ENCODE results near the gene KCTD2.

KCTD2 gene

DNA sequence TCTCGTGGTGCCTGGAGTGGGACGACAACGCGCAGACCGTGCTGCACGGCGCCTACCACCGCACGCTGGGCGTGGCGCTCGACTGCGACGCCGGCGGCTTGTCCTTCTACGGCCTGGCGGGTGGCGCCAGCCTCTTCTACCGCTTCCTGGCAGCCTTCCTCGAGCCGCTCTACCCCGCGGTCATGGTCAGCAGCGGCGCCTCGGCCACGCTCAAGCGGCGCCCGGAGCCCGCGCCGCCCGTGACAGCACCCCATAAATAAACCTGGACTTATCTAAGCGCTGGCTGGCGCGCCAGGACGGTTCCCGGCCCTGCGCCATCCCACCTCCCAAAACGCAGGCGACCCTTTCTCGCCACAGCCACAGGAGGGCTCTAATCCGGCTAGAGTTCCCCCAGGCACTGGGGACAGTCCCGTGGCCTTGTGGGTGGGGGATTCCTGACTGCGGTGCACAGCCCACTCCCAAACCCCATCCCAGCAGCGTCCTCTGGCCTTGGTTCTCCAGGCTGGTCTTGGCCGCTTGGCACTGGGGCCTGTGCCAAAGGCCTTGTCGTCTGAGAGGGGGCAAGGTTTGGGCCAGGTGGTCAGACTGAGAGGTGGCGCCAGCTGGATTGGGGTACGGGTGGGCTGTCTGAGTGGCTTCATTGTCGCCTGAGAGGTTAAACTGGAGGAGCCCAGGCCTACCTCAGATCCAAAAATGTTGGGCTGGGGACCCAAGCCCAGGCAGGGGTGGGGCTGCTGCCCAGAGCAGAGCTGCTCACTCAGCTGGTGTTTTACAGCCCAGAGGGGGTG, 30.7 kb downstream of the KCTD2 start:
- peak; percentile 41 for DNase-seq (ENCODE audit: low spot score)

DNA sequence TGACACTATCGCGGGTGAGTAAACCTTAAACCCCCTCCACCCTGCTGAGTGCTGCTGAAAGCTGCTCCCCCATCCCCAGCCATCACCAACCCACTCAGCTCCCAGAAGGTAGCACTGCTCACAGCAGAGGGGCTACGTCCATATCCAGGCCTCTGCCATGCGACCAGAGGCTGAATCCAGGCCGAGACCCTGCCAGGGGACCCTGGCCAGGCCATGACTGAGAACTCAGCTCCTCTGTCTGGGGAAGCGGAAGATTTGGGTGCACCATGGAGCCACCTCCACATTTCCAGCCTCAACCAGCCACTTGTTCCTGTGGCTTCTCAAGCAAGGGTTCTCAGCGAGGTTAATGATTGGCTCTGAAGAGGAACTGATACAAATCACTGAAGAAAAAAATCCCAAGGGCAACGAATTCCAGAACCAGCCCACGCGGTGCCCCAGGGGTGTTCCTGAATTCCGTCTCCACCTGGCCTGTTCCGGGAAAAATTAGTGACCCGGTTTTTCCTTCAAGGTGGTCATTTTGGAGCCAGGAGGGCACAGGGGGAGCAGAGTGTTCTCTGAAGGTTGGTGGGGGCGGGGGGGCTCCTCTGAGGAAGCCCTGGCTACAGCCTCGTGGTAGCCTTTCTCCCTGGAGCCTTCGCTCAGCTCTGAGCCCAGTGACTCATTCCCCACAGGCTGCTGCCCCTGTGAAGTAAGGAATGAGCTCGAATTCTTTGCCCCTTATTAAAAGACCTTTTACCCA, 31.4 kb downstream of the KCTD2 start:
- no peak for DNase-seq (ENCODE audit: low spot score)

DNA sequence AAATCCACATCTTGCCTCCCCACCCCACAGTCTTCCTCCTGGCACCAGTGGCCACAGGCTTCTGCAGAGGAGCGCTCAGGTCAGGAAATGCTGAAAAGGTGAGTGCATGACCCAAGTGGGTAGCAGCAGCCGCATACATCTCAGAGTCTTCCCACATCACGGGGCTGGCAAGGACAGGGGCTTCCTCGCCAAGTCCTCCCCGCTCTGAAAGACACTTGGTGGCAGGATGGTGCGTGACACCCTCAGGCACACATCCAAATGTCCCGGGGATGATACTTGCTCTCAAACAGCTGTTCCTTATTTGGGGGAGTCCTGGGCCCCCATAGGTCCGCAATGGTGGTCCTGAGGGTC, 32.0 kb downstream of the KCTD2 start:
- DNase-seq (ENCODE audit: low spot score) = no peak

DNA sequence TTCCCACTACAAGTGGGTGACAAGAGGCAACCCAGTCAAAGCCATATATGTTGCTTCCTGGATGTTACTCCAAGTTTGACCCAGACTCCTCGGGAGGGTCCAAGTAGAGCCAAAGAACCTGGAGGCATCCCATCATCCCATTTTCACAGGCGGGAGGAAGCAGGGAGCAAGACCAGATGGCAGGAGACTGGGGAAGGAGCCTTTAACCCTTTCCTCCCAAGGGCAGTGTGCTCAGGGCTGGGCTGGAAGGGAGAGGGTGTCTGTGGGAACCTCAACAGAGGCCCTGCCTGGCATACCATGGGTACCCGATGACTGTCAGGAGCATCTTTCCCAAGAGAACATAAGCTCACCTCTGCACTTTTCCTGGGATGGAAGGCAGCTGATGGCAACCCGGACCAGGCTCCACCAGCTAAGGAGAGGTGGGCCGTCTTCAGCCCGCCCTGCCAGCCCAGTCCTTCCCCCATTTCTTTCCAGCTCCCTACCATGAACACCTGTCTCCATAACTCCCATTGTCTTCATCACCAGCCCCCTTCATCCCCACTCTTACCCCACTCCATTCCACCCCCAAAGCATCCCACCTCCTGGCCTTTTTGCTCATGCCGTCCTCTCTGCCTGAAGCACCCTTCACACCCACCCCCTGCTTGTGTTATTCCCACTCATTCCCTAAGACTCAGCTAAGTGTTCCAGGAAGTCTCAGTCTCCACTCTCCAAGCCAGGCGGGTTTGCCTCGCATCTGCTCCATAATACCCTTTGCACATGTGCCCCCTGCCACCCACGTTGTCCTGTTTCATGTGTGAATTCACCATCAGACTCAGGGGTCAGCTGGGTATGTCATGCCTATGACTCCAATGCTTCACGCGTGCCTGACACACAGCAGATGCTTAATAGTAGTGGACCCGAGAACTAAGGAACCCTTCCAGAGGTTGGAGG, 34.9 kb downstream of the KCTD2 start:
- DNase-seq (ENCODE audit: low spot score) = no peak

DNA sequence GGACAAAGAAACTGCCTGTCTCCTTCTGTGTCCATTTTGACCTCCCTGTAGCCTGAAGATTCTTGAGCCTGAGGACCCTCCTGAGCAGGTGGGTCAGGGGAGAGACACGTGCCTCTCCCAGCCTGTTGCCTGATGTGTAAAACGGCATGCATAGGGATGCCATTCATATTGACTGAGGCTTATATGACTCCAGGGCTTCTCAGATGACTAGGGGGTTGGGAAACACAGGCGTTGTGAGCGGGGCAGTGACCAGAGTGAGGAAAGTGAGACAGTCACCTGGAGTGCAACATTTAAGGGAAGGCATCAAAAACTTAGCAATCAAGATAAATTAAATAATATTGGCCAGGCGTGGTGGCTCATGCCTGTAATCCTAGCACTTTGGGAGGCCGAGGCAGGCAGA, 35.7 kb downstream of the KCTD2 start:
- DNase-seq (ENCODE audit: low spot score) = no peak

DNA sequence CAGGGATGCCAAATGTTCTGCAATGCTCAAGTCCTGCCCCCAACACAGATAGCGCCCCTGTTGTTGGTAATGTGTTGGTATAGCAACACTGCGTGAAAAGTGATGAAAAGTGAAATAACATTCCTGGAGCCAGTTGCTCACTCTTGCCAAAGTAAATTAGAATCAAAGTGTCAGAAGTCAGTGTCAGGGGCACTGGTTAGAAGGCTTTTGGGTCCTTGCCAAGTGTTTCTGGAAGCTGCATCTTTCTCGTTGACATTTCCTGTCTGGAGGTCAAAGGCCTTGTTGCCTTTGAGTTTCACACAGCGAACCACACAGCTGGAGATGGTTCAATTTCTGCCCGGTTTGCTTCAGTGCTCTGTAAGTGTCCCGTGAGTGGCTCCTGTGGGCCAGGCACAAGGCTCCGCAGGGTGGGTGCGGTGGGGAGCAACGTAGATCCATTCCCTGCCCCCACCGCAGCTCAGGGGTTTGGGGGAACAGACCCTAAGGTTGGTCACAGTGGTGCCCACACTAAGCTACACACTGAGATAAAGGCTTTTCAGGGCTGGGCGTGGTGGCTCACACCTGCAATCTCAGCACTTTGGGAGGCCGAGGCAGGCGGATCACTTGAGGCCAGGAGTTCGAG, 37.1 kb downstream of the KCTD2 start:
- DNase-seq (ENCODE audit: low spot score) = no peak

DNA sequence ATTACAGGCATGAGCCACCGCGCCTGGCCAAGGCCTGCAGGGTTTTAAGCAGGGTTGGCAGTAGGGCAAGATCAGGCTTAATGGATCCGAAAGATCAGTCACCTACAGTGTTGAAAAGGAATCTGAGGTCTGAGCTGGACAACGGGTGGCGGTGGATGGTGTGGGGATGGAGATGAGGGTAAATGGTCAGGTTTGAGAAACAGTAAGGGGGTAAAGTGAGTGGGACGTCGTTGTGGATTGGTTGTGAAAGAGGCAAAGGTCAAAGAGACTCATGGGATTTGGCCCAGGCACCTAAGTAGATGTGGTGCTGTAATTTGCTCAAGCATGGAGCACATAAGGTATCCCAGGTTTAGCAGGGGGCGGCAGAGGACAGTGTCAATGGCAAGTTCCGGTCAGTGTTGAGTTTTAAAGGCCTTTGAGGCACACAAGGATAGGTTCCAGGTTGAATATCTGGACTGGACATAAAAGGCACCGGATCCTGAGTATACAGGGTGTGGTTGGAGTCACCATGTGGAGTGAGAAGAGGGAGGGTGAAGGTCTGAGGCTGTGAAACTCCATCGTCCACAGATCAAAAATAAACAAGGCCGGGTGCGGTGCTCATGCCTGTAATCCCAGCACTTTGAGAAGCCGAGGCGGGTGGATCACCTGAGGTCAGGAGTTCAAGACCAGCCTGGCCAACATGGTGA, 39.6 kb downstream of the KCTD2 start:
- DNase-seq (ENCODE audit: low spot score) = no peak

DNA sequence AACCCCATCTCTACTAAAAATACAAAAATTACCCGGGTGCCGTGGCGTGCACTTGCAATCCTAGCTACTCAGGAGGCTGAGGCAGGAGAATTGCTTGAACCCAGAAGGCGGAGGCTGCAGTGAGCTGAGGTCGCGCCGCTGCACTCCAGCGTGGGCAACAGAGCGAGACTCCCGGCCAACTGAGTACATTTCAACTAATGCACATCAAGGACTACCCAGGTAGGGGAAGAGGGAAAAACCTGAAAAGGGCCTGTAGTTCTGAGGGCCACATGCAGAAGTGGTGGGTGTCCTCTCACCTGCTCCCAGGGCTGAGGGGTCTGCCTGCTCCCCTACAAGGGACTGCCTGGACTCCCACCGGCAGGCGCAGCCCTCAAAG, 40.1 kb downstream of the KCTD2 start:
- no peak for DNase-seq (ENCODE audit: low spot score)

DNA sequence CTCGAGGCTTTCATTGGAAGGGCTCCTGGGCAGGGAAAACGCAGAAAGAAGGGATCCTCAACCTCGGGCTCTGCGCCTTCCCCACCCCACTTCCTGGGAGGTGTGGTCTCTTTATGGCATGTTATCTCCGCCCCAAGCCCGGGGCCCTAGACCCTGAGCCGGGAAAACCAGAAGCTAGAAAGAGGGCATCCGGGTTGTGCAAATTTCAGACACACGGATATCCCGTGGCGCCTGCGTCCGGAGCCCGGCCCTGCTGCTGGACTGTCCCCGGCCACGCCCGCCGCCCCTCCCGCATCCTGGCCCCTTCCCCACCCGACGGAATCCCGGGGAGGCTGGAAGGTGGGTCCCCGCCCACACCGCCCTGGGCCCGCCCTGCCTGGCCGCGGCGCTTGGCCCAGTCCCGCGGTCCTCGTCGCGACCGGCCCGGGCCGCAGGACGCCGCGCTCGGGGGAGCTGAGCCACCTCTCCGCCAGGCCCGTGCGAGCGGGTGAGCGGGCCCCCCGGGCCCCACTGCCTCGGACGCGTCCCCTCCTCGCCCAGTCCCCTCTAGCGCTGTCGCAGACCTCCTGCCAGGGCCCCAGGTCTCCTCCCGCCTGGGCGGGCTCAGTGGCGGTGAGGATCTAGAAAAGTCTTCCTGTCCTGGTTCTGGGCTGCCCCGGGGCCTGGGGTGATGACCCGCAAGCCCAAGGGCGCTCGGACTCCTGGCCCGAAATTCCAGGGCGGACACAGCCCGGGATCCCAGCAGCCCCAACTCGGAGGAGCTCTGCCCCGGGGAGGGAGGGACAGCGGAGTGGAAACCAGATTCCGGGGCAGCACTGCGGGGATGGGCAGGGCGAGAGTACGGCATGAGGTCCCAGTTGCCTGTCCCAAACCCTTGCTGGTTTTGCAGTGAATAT, 40.8 kb downstream of the KCTD2 start, which contains the start of gene SLC16A5:
SLC16A5 (plus strand) TSS at position 397 of the 896 bp plus-strand sequence. CDS start 5,683 bp downstream, outside the sequence.
- DNase-seq (ENCODE audit: low spot score) = no peak

DNA sequence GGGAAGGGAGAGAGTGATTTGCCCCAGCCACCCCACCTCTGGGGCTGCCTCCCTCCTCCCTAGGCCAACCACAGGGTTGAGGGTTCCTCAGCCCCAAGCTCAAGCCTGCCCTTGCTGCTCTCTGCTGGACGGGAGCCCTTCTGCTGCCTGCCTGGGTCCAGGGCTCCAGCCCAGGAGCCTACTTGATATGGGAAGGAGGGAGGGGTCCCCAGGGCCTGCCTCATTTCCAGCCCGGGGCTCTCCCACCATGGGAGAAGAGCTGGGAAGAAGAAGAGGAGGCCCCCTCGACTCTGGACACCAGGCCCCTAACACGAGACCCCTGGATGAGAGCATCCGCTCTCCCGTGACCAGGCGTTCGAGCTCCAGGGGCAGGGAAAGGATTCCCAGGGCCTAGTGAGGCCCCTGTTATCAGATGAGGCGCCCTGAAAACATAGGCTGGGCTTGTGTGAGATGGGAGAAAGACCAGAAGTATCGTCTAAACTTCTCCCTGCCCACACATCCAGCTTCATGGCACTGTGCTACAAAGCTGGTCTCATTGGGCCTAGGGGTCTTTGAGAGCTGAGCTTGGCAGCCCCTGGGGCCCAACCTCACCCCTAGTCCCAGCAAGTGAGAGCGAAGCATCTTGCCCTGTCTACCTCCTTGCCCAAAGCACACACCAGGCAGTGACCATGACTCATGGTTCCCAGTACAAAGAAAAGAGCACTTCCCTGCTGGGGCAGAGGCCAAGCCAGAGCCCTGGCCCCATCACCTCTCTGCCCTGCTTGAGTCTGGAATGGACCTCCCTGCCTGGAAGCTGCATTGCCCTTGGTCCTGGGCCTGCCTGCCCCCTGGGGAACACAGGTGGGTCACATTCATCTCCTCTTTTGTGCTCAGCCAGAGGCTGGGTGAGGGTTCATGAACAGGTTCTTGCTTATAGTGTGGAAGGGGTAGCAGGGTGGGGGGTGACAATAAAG, 41.7 kb downstream of the KCTD2 start:
- DNase-seq (ENCODE audit: low spot score) = no peak

DNA sequence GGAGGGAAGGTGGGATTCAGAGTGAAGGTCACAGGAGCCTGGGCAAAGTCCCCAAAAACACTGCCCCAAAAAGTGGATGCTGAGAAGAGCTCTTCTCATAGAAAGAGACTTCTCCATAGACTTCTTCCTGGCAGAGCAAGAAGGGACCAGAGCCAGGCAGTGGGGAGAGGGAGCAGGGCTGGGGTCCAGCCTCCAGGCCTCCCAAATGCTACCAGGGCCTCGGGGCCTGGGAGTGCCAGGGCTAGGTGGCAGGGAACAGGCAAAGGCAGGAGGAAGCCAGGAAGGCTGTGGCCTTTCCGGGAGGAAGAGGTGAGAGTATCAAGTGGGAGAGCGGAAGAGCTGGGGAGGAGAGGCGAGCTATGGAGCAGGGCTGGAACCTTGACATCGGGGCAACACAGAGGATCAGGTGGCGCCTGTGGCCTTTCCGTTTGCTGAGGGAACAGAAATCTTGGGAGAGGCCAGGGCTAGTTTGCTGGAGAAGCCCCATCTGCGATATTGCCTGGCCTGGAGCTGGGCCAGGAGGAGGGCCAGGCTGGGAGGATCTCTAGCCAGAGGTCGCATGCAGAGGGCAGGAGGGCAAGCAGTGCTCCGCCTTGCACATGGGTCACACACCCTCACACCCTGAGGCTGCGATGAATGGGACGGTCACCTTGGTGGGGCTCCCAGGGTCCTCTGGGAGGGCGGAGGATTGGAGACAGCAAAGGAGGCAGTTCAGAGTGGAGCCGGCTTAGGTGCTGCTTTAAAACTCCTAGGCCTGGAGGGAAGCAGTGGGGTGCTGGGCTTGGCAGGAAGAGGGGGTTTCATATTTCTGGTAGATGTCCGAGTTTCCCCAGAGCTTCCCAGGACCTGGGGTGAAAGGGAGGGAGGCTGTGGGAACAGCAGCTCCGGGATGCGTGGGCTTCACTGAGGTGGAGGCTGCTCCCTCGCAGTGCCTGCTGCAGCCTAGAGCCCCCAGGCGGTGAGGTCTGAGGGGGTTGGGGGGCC, 44.1 kb downstream of the KCTD2 start:
- DNase-seq (ENCODE audit: low spot score) = peak; percentile 58

DNA sequence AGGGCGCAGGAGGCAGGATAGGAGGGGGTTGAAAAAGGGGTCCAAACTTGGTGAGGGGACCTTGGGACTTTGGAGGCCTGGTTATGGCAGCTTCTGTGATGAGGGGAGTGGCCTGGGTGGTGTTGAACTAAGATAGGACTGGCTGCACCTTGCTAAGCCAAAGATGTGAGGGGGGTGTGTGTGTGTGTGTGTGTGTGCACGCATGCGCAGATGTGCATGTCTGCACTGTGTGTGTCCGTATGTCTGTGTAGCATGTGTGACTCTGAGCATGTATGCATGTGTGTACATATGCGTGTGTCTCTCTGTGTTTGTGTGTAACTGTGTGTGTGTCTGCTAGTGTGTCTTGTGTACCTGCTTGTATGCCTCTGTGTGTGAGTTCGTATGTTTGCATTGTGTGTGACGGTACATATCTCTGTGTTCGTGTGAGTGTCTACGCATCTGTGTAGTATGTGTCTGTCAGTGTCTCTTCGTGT, 44.9 kb downstream of the KCTD2 start:
- DNase-seq (ENCODE audit: low spot score) = peak; percentile 65

DNA sequence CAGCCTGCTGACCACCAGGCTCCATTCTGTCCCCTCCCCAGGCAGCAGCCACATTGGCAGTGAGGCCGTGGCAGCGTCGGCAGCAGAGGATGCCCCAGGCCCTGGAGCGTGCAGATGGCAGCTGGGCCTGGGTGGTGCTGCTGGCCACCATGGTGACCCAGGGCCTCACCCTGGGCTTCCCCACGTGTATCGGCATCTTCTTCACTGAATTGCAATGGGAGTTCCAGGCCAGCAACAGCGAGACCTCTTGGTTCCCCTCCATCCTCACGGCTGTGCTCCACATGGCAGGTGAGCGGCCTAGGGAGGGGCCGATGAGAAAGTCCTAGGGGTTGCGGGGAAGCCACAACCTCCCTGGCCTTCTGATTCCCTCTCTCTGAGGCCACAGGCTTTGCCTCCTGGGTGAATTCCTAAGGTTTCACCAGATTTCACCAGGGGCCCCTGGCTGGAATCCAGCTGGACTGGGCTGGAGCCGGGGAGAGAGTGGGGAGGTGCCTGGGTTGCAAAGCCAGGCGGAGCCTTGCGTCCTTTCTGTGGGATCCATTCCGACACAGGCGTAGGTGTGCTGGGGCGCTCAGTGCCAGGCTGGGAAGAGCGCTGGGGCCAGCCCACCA, 46.6 kb downstream of the KCTD2 start:
- DNase-seq (ENCODE audit: low spot score) = no peak

DNA sequence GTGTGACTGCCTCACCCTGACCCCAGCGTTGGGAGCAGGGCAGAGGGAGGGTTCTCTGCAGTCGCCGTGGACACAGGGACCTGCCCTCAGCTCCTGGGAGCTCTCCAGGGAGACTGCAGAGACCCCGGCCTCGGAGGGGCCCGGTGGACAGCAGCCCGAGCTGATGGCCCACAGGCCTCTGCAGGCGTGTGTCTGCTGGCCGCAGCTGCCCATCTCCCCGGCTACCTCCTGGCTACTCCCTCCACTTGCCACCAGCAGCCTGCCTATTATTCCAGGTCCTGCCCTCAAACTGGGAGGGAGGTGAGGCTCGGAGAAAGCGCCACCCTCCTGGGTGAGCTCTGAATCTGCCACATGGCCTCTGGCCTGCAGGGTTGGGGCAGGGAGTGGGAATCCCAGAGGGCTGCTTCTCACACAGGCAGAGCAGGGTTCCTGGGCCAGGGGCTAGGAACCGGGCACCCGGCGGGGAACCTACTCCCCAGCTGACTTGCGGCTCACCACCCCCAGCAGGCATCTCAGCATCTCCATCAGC, 47.9 kb downstream of the KCTD2 start:
- no peak for DNase-seq (ENCODE audit: low spot score)

DNA sequence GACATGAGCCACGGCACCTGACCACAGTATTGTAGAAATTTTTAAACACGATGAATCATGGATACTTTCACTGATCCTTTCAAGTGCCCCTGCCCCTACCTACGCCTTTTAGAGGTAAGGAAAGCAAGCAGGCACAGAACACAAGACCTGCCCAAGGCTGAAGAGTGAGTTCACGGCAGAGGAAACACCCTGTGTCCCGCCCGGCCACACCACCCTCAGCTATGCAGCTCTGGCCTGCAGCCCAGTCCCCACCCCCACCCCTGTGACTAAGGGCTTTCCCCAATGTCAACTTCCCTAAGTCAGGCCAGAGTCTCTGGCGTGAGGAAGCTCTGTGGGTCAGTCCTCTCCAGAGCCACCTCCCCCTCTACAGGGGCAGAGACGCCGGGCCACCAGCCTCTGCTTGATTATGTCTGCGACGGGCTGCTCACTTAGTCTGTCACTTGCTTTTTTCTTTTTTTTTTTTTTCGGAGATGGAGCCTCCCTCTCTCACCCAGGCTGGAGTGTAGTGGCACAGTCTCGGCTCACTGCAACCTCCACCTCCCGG, 49.1 kb downstream of the KCTD2 start:
- peak; percentile 93 for DNase-seq (ENCODE audit: low spot score)

DNA sequence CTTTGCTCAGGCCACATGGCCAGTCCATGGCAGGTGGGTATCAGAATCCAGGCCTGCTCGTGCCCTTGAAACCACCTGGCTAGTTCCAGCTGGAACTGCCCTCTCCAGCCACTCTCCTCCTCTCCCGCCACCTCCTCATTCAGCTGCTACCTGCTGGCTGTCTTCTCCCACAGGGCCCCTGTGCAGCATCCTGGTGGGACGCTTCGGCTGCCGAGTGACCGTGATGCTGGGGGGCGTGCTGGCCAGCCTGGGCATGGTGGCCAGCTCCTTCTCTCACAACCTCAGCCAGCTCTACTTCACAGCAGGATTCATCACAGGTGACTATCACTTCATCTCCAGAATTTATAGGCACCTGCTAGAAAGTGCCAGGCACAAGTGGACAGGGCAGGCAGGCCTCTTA, 50.8 kb downstream of the KCTD2 start:
- no peak for DNase-seq (ENCODE audit: low spot score)

DNA sequence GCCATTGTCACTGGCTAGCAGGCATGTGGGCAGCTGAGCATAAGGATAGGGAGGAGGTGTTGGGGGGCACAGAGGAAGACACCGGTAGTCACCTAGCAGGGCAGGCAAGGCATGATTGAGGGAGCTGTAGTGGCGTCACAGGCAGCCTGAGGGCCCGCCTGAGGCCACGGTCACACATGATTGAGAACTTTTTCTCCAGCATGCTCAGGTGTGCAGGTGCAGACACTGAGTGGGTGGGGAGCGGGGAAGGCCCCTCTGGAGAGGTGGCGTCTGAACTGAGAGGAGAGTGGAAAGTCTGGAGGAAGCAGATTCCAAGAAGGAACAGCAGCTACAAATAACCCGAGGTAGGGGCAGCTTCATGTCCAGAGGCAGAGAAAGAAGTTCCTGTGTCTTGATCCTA, 51.8 kb downstream of the KCTD2 start:
- no peak for DNase-seq (ENCODE audit: low spot score)
